Glomerular visceral epithelial cell (primary cell): ENCODE results near the gene HMOX2.

Experiments
- DNase-seq: peaks from one replicate; pipeline ENCODE4 v3.0.0-alpha.2; 2016; ENCODE audit errors: extremely low spot score

Gene HMOX2

DNA sequence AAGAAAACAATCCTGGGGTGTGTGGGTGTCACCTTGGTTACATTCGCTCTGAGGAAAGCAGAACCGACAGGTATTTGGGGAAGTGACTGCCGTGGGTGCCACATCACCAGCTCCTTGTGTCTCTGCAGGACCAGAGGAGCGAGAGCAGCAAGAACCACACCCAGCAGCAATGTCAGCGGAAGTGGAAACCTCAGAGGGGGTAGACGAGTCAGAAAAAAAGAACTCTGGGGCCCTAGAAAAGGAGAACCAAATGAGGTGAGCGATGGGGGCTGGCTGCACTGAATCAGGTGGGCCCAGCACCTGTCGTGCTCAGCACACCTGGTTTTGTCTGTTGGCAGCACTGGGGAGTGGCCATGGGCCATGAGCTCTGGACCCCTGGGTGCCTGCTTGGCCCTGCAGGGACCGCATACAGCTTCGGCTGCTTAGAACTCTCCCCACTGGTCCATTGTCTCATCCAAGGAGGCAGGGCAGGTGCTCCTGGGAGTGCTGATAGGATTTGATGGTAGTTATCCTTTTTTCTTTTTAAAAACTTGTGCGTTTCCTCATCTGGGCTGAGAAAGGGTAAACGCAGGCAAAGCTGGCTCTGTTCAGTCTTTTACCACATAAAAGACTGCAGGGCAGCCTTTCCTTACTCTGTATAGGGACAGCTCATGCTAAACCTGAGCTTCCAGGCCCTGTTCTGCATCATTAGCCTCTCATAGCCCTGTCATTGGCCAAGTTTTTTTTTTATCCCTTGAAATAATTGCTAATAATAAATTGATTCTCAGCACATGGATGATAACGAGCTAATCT lies 29.4 kb downstream of the HMOX2 start:
- no peak for DNase-seq

- DNase-seq, result peak; percentile 66
These were observed 30.3 kb downstream of the HMOX2 start for GRCh38 chr16:4506450-4506849.

GRCh38 chr16:4507588-4508345 lies 31.6 kb downstream of the HMOX2 start:
- DNase-seq, result no peak

DNA sequence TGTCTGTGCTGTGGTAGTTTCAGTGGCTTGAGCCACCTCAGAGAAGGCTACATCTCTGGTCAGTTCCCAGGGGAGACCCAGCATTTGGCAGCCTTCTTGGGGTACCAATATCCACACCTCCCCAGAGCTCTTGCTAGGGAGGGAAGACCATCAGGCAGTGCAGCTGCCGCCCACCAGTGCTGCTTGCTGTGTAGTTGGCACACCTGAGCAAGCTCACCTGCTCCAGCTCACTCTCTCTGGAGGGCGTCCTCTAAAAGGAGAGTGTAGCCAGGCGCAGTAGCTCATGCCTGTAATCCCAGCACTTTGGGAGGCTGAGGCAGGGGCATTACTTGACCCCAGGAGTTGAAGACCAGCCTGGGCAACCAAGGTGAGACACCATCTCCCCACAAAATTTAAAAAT lies 32.6 kb downstream of the HMOX2 start:
- no peak for DNase-seq

DNA sequence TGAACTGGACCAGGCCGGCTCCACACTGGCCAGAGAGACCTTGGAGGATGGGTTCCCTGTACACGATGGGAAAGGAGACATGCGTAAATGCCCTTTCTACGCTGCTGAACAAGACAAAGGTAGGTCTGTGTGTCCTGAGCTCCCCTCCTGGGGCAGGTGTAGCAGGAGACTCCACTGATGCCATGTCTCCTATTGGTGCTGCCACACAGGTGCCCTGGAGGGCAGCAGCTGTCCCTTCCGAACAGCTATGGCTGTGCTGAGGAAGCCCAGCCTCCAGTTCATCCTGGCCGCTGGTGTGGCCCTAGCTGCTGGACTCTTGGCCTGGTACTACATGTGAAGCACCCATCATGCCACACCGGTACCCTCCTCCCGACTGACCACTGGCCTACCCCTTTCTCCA lies 33.2 kb downstream of the HMOX2 start:
- no peak for DNase-seq

DNA sequence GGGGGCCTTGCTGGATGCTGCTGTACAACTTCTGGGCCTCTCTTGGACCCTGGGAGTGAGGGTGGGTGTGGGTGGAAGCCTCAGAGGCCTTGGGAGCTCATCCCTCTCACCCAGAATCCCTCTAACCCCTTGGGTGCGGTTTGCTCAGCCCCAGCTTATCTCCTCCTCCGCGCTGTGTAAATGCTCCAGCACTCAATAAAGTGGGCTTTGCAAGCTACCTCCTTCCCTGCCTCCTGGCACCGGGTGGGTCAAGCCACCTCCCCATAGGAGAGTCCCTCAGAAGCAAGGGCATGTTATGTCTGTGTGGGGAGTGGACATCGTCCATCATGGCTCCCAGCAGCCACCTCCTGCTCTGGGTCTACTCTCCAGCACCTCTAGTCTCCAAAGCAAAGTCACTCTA lies 33.9 kb downstream of the HMOX2 start:
- DNase-seq, result no peak

GRCh38 chr16:4510747-4511426 lies 34.7 kb downstream of the HMOX2 start:
- DNase-seq, result no peak

GRCh38 chr16:4511441-4512082 lies 35.4 kb downstream of the HMOX2 start:
- DNase-seq, result peak; percentile 50

GRCh38 chr16:4512473-4512872 lies 36.3 kb downstream of the HMOX2 start:
- DNase-seq, result no peak

DNA sequence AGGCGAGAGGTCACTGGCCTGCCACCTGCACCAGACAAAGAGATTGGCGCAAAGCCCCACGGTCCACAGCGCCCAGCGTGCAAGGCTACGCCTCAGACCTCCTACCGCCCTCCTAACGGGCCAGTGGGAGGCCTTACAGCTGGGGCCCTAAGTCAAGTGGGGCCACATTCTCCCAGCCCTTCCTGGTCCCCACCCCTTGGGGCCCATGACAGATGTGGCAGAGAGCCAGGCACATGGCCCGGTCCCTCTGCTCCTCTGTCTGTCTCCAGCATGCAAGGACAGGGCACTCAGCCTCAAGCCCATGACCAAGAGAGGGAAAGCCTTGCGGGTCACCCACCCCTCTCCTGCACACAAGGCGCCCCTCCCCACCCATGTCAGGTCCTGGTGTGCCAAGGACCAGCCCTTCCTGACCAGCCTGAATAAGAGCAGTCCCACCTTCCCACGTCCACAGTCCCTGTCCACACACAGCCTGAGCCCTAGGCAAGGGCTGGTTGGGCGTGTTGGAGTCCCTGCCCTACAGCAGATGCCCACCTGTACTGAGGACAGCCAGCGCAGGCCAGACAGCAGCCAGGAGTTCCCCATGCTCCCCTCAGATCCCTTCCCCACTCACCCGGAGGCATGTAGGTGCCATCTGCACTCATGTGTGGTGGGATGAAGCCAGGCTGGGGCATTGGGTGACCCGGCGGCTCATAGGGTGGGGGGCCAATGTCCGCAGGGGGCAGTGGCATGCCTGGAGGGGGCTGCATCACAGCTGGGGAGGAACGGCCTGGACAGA lies 37.1 kb downstream of the HMOX2 start:
- no peak for DNase-seq

DNA sequence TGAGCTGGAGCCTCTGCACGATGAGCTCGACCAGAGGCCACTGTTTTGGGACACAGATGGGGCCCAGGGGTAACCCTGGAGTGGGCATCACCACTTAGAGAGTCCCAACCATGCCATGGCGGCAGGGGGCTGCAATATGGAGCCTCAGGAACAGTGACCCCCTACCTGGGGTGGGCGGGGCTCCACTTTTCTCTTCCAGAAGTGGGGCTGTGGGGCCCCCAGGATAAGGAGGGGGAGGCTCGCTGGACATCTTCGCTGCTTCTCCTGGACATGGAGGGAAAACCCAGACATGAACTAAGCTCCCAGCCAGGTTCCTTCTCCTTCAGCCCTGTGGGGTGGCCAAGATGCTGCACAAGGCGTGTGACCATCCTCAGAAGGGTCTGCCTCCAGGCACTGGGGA lies 37.7 kb downstream of the HMOX2 start:
- DNase-seq, result no peak

DNA sequence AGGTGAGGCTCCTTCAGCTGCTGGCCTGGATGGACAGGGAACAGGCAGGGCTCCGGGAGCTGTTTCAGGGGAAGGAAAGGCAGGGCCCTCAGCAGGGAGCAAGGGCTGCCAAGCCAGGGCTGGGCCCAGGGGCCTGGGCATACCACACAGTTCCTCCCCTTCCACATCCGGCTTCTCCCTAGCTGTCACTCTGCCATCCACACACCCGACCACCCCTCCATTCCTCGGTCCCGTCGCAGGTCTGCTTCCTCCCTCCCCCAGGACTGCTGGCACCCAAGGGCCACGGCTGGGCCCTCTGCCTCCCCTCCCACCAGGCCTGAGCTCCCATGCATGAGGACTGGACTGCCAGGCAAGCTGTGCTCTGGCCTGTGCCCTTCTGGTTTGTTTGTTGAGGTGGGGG lies 38.4 kb downstream of the HMOX2 start:
- no peak for DNase-seq

DNA sequence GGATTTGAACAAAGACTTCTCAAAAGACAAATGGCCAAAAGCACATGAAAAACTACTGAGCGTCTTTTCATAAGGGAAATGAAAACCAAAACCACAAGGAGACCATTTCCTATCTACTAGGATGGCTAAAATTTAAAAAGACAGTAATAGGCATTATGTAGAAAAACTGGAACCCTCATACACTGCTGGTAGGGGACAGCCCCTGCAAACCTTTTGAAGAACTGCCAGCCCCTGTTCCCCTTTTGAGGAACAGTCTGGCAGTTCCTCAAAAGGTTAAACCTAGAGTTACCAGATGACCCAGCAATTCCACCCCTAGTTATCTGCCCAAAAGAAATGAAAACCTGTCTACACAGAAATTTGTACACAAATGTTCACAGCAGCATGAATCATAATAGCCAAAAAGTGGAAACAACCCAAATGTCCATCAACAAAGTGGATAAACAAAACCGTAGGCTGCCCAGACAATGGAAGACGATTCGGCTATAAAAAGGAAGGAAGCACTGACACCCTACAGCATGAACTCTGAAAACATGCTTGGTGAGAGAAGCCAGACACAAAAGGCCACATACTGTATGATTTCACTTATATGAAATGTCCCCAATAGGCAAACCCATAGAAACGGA lies 39.5 kb downstream of the HMOX2 start:
- no peak for DNase-seq

GRCh38 chr16:4517812-4518680 lies 41.8 kb downstream of the HMOX2 start:
- DNase-seq, result peak; percentile 45

GRCh38 chr16:4519274-4520058 lies 43.3 kb downstream of the HMOX2 start:
- no peak for DNase-seq

GRCh38 chr16:4520913-4521312 lies 44.7 kb downstream of the HMOX2 start:
- no peak for DNase-seq

DNA sequence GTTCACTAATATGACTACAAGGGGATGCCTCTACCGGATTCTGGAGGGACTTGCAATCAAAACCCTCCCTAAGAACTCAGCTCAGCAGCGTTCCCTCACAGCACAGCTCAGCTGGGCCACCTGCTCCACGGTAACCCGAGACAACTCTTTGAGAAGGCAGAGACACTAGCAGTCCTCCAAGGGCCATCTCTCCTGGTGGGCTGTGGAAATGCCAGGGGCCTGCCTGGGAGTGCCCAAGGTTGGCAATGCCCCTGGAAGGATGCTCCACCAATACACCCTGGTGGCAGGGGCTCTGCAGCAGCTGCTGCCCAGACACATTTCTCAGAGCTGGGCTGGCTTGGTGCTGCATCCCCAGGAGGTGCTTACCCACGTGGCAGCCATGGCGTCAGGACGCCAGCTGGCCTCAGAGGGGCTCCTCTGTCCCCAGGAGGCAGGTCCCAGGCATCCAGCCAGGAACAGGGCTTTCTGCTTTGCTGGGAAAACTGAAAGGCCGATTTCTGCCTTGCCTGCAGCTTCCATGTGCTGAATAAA lies 45.9 kb downstream of the HMOX2 start:
- DNase-seq, result no peak

- no peak for DNase-seq
These were observed 47.5 kb downstream of the HMOX2 start for GRCh38 chr16:4523686-4524085.

DNA sequence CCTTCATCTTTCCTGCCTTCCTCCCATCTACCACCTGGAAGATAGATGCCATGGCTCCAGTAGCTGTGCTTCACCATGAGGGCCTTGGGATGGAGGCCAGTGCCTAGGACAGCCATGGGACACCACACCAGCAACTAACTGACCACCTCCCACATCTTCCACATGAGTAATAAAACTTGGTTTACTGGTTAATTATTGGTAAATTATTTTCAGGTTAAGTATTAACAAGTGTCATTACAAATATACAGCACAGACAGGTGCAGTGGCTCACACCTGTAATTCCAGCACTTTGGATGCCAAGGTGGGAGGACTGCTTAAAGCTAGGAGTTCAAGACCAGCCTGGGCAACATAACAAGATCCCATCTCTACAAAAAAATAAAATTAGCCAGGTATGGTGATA lies 48.4 kb downstream of the HMOX2 start:
- DNase-seq, result no peak
